ENCODE data around the gene EGFLAM.

GRCh38 chr5:38400365-38400764 is 142.0 kb downstream of the EGFLAM start:
- TF ChIP-seq ETV6 (CRISPR knock-in tag; IDR thresholded peaks at IDR 0.05) (no peak), CTCF (IDR thresholded peaks at IDR 0.05) (no peak), NR3C1 (CRISPR knock-in tag; conservative IDR thresholded peaks at IDR 0.05; ENCODE audit: low read depth) (no peak), E2F1 (CRISPR knock-in tag; IDR thresholded peaks at IDR 0.05) (no peak), USF2 (CRISPR knock-in tag; IDR thresholded peaks at IDR 0.05) (no peak), KAT7 (CRISPR knock-in tag; IDR thresholded peaks at IDR 0.05; ENCODE audit: borderline replicate concordance) (no peak), ZBTB21 (CRISPR knock-in tag; IDR thresholded peaks at IDR 0.05; ENCODE audit: borderline replicate concordance) (no peak), MYBL2 (CRISPR knock-in tag; IDR thresholded peaks at IDR 0.05) (no peak), NR2C2 (CRISPR knock-in tag; IDR thresholded peaks at IDR 0.05) (no peak), FOXK1 (CRISPR knock-in tag; IDR thresholded peaks at IDR 0.05) (no peak), CREM (CRISPR knock-in tag; IDR thresholded peaks at IDR 0.05) (no peak), MAX (CRISPR knock-in tag; IDR thresholded peaks at IDR 0.05) (no peak)
- TF ChIP-seq, protein P1, sequence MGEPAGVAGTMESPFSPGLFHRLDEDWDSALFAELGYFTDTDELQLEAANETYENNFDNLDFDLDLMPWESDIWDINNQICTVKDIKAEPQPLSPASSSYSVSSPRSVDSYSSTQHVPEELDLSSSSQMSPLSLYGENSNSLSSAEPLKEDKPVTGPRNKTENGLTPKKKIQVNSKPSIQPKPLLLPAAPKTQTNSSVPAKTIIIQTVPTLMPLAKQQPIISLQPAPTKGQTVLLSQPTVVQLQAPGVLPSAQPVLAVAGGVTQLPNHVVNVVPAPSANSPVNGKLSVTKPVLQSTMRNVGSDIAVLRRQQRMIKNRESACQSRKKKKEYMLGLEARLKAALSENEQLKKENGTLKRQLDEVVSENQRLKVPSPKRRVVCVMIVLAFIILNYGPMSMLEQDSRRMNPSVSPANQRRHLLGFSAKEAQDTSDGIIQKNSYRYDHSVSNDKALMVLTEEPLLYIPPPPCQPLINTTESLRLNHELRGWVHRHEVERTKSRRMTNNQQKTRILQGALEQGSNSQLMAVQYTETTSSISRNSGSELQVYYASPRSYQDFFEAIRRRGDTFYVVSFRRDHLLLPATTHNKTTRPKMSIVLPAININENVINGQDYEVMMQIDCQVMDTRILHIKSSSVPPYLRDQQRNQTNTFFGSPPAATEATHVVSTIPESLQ (CRISPR knock-in tag; IDR thresholded peaks at IDR 0.05), result no peak
- TF ChIP-seq, protein P2, sequence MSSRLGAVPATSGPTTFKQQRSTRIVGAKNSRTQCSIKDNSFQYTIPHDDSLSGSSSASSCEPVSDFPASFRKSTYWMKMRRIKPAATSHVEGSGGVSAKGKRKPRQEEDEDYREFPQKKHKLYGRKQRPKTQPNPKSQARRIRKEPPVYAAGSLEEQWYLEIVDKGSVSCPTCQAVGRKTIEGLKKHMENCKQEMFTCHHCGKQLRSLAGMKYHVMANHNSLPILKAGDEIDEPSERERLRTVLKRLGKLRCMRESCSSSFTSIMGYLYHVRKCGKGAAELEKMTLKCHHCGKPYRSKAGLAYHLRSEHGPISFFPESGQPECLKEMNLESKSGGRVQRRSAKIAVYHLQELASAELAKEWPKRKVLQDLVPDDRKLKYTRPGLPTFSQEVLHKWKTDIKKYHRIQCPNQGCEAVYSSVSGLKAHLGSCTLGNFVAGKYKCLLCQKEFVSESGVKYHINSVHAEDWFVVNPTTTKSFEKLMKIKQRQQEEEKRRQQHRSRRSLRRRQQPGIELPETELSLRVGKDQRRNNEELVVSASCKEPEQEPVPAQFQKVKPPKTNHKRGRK (CRISPR knock-in tag; IDR thresholded peaks at IDR 0.05; ENCODE audit: borderline replicate concordance), result no peak
